NCI-H2029 treated with DMSO at 0.1 percent for 48 hours (cell line): Measurements from ENCODE around the gene ZBTB9.

Experiments
- DNase-seq: peaks from one replicate; lab custom pipeline; 2025; lab: John Stamatoyannopoulos, UW

ZBTB9 gene

GRCh38 chr6:33419580-33420490, 34.5 kb upstream of the ZBTB9 start, which contains the start of gene SYNGAP1:
TSS of gene SYNGAP1 (plus strand) at chr6:33420065. CDS start at chr6:33420265, 200 bp downstream.
- DNase-seq: no peak

- DNase-seq: no peak
Measured at GRCh38 chr6:33420491-33421343, 33.7 kb upstream of the ZBTB9 start.

DNA sequence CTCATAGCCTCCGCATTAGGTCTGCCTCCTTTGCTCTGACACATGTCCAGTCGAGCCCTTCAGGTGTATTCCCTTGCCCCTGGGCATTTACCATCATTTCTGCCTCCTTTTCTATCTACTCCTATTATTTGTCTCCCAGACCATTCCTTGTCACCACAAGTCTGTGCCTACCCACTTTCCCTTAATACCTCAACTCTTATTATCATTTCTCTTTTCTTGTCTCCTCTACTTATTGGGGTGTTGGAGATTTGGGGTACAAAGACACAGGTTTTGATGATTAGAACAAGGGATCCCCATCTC, 33.1 kb upstream of the ZBTB9 start:
- DNase-seq: no peak

GRCh38 chr6:33423777-33424176, 30.6 kb upstream of the ZBTB9 start:
- no peak for DNase-seq

- DNase-seq: no peak
Measured at GRCh38 chr6:33424855-33425667, 29.3 kb upstream of the ZBTB9 start.

DNA sequence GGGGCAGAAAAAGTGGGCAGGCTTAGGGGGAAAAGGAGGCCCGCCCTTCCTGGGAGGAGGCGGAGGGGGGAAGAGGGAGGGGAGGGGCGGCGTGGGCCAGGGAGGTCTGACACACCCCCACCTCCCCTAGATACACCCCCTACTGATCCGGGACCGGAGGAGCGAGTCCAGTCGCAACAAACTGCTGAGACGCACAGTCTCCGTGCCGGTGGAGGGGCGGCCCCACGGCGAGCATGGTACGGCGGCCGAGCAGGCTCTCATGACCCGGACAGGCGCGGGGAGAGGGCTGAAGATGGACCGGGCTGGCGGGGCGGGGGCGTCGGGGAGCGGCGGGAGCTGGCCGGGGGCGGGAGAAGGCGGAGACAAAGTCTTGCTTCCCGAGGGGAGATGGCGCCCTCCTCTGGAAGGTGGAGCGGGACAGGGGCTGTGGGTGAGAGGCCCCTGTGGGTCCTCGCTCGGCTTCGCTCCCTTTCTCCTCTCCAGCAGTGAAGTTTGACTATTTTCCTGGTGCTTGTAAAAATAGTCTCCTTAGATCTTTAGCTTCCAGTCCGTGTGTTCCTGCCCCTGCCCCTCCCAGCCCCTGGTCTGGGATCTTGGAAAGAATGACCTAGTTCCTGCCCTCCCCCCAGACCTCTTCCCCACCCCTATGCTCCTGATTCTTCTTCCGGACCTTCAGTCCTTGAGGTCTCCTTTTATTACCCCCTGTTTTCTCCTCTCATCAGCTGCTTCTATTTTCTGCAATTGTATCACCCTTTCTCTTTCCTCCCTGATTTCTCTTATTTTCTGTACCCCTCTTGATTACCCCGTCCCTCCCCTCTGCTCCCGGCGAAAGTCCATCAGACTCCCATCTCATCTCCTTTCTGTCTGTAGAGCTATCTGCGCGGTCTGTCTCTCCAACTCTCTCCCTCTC, 28.5 kb upstream of the ZBTB9 start:
- DNase-seq: peak; percentile 53

DNA sequence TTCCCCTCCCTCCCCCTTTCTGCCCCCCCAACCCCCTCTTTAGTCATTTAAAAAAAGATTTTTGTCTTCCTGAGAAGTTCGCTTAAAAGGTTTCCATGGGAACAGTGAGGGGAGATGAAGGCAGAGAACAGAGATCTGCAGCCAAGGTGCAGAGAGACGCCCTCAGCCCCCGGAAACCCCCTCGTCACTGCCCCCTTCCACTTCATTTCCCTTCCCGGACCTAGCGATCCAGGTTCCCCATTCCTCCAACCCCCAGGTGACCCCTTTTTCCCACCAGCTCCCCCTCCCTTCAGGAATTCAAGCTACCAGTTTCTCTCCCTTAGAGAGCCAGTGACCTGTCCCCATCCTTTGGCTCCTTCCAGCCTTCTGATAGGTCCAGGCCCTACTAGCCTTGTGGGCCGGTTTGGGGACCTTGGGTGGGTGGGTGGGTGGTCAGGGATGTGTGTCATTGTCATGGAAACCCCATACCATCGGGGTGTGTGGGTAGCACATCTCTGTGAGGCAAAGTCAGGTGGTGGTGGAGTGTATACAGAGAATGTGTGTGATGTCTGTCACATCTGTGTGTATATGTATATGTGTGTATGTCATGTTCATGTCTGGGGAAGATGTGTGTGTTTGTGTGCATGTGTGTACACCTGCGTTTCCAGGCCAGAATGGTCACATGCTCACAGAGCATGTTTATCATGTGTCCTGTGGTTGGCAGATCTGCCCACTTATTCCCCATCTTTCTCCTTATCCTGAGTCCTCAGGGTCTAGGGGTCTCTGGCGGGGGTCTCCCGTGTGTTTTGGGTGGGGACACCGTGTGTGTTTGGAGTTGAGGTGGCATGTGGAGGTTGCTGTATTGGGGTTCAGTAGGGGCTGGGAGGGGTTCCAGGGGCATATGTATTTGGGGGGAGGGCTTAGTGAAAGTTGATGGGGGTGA, 27.5 kb upstream of the ZBTB9 start:
- no peak for DNase-seq

DNA sequence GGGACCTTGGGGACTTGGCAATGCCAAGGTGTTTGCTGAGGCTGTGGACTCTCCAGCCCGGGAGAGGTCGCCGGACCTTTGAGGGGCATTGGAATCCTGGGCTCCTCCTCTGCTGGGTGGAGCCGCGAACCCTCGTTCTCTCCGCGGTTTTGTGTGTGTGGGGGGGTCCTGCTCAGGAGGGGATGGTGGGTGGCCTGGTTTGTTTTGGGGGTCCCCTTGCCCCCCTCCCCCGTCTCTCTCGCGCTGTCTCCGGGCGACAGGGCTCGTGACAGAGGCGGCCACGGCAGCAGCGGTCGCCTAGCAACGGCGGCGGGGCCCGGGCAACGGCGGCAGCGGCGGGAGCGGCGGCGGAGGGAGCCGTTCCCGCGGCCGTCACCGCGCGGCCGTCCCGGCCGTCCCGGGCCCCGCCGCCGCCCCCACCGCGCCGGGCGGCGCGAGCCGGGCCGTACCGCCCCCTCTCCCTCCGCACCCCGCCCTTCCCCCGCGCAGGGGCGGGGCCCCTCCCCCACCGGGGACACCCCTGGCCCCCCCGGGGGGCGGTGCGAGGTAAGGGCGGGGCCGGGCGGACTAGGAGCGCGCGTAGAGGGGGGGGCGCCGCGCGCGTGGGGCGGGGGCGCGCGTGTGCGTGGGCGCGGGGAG, 26.7 kb upstream of the ZBTB9 start:
- DNase-seq: no peak

GRCh38 chr6:33428224-33428965, 26.0 kb upstream of the ZBTB9 start:
- DNase-seq: no peak

- no peak for DNase-seq
Measured at GRCh38 chr6:33428966-33429749, 25.2 kb upstream of the ZBTB9 start.

- no peak for DNase-seq
Measured at GRCh38 chr6:33429750-33430052, 24.7 kb upstream of the ZBTB9 start.

- no peak for DNase-seq
Measured at GRCh38 chr6:33430334-33430733, 24.0 kb upstream of the ZBTB9 start.

GRCh38 chr6:33430991-33431879, 23.1 kb upstream of the ZBTB9 start:
- DNase-seq: no peak

GRCh38 chr6:33431880-33432541, 22.4 kb upstream of the ZBTB9 start:
- DNase-seq: no peak

GRCh38 chr6:33432546-33432945, 21.8 kb upstream of the ZBTB9 start:
- DNase-seq: no peak

DNA sequence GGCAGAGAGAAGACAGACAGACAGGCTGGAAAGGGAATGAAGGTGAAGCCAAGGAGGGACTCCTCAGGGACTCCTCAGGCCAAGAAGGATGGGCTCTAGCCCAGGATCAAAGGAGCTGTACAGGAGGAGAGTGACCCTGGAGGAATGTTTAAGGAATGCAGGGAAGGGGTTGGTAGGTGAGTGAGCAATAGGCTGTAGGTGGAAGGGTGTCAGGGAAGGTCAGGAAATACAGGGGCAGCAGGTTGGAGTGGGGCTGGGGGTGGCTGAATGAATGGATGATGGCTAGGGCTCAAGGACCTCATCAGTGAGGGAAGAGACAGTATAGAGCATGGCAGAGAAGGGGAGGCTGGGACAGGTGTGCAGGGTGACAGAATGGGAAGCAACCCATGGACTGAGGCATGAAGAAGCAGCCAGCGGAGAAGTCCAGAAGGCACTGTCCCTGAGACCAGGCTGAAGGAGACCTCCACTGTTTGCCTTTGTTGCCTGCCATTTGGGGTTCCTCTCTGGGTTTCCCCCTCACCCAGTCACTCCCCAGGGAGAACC, 21.3 kb upstream of the ZBTB9 start:
- no peak for DNase-seq
